Activated CD4-positive, CD25-positive, alpha-beta regulatory T cell treated with anti-CD3 and anti-CD28 coated beads, Interleukin-2, amount 50 U/mL, for 16 hours (primary cell): ENCODE measurements around the gene CCDC187.

Experiments
- DNase-seq: peaks from one replicate; pipeline ENCODE4 v3.0.0-alpha.2; 2020; ENCODE audit warnings: low read depth, low spot score

Gene CCDC187

GRCh38 chr9:136284951-136285350 lies 18.9 kb downstream of the CCDC187 start:
- DNase-seq = no peak

- no peak for DNase-seq
Observed at GRCh38 chr9:136284311-136284710, 19.6 kb downstream of the CCDC187 start.

GRCh38 chr9:136283291-136284235 lies 20.3 kb downstream of the CCDC187 start:
- DNase-seq = peak; percentile 45

GRCh38 chr9:136282272-136282861 lies 21.5 kb downstream of the CCDC187 start:
- no peak for DNase-seq

- DNase-seq = no peak
Observed at GRCh38 chr9:136281421-136282271, 22.2 kb downstream of the CCDC187 start.

- DNase-seq = no peak
Observed at GRCh38 chr9:136280535-136281315, 23.2 kb downstream of the CCDC187 start.

- DNase-seq = no peak
Observed at GRCh38 chr9:136279471-136279870, 24.4 kb downstream of the CCDC187 start.

- no peak for DNase-seq
Observed at GRCh38 chr9:136278894-136279293, 25.0 kb downstream of the CCDC187 start.

- no peak for DNase-seq
Observed at GRCh38 chr9:136278221-136278620, 25.7 kb downstream of the CCDC187 start.

GRCh38 chr9:136277746-136278145 lies 26.1 kb downstream of the CCDC187 start:
- DNase-seq = no peak

- no peak for DNase-seq
Observed at GRCh38 chr9:136276716-136277115, 27.2 kb downstream of the CCDC187 start.

- DNase-seq = no peak
Observed at GRCh38 chr9:136275655-136276429, 28.1 kb downstream of the CCDC187 start.

- DNase-seq = no peak
Observed at GRCh38 chr9:136274786-136275654, 28.9 kb downstream of the CCDC187 start.

GRCh38 chr9:136273921-136274785 lies 29.7 kb downstream of the CCDC187 start:
- DNase-seq = no peak

- no peak for DNase-seq
Observed at GRCh38 chr9:136273244-136273865, 30.5 kb downstream of the CCDC187 start.

GRCh38 chr9:136270173-136270705 lies 33.7 kb downstream of the CCDC187 start:
- DNase-seq = no peak

GRCh38 chr9:136268735-136269134 lies 35.2 kb downstream of the CCDC187 start:
- no peak for DNase-seq

- no peak for DNase-seq
Observed at GRCh38 chr9:136268318-136268717, 35.6 kb downstream of the CCDC187 start.
